Measurements from ENCODE around the gene TNFSF12.

- TF ChIP-seq CTCF (IDR thresholded peaks at IDR 0.05; ENCODE audit: low read length): no peak
- TF ChIP-seq EZH2 (IDR thresholded peaks at IDR 0.05; ENCODE audit: borderline replicate concordance, low read length): no peak
Measured at GRCh38 chr17:7556627-7557026, 7.8 kb downstream of the TNFSF12 start.

Measured in OCI-LY1 (cell line).